IMR-90 (cell line): ENCODE results near the gene HHIPL1. TPM values are rescaled to one million over a fixed set of nuclear protein-coding genes. Genes with fewer than 3 reads are reported as not detected.

Experiments used
- ATAC-seq: fragments of 200-7000 bp; cut with Tn5 transposase; 2 replicates; pipeline ENCODE4 v1.9.1; 2020; ENCODE audit warnings: low read depth, mild to moderate bottlenecking, moderate library complexity
- BruUV-seq: library from RNA; stranded (reverse); fragments of 400-500 nt; replicated peaks from 2 replicates; lab custom pipeline; 2021; lab: Mats Ljungman, UMichigan
- CTCF ChIA-PET: fragments of 300-600 bp; formaldehyde crosslinking; extraction: SDS; loops from one replicate; lab custom pipeline; 2021; ENCODE audit warnings: antibody characterized with exemption; lab: Yijun Ruan, JAX
- POLR2A ChIA-PET: fragments of 300-600 bp; sonication (Branson Sonifier 250); formaldehyde crosslinking; loops from one replicate; lab custom pipeline; 2022; ENCODE audit warnings: antibody characterized with exemption; ENCODE audit not compliant: unreplicated experiment; lab: Charles Lee
- DNase-seq: peaks from one replicate; pipeline ENCODE4 v3.0.0; 2013
- H2AFZ ChIP-seq: replicated peaks from 2 replicates; pipeline ENCODE3; 2013; ENCODE audit warnings: low read length, mild to moderate bottlenecking; ENCODE audit not compliant: poor library complexity
- H2AK5ac ChIP-seq: 2 replicates; pipeline ENCODE4 v1.6.1; 2013; ENCODE audit warnings: low read depth, low read length, inconsistent platforms
- H2AK9ac ChIP-seq: replicated peaks from 2 replicates; pipeline ENCODE3; 2013; ENCODE audit warnings: mild to moderate bottlenecking, low read depth, low read length, moderate library complexity; ENCODE audit not compliant: poor library complexity
- H2BK120ac ChIP-seq: 2 replicates; pipeline ENCODE4 v1.6.1; 2013; ENCODE audit warnings: low read depth, low read length, inconsistent platforms
- H2BK15ac ChIP-seq: 3 replicates; pipeline ENCODE4 v1.6.1; 2013; ENCODE audit warnings: low read depth, low read length, inconsistent platforms
- H2BK20ac ChIP-seq: 2 replicates; pipeline ENCODE4 v1.6.1; 2013; ENCODE audit warnings: low read depth, mild to moderate bottlenecking, inconsistent platforms, low read length, moderate library complexity
- H2BK5ac ChIP-seq: 2 replicates; pipeline ENCODE4 v1.6.1; 2013; ENCODE audit warnings: mild to moderate bottlenecking, low read depth, low read length, inconsistent platforms; ENCODE audit not compliant: poor library complexity, severe bottlenecking
- H3K14ac ChIP-seq: replicated peaks from 2 replicates; pipeline ENCODE4 v1.6.1; 2013; ENCODE audit warnings: low read depth, low read length, inconsistent platforms
- H3K18ac ChIP-seq: 2 replicates; pipeline ENCODE4 v1.6.1; 2013; ENCODE audit warnings: low read depth, low read length, control low read depth
- H3K23ac ChIP-seq: 2 replicates; pipeline ENCODE4 v1.6.1; 2013; ENCODE audit warnings: low read depth, low read length, inconsistent platforms
- H3K27ac ChIP-seq: 2 replicates; pipeline ENCODE4 v1.5.1; 2013; ENCODE audit warnings: mild to moderate bottlenecking, control low read depth, low read length; ENCODE audit not compliant: insufficient read depth
- H3K27me3 ChIP-seq: 2 replicates; pipeline ENCODE4 v1.6.1; 2013; ENCODE audit warnings: low read length; ENCODE audit not compliant: control insufficient read depth, insufficient read depth
- H3K36me3 ChIP-seq: 2 replicates; pipeline ENCODE4 v1.6.1; 2013; ENCODE audit warnings: low read length, mixed read lengths; ENCODE audit not compliant: control insufficient read depth, insufficient read depth
- H3K4ac ChIP-seq: 2 replicates; pipeline ENCODE4 v1.6.1; 2013; ENCODE audit warnings: low read depth, low read length, inconsistent platforms
- H3K4me1 ChIP-seq: 2 replicates; pipeline ENCODE4 v1.6.1; 2013; ENCODE audit warnings: low read length, mixed read lengths; ENCODE audit not compliant: control insufficient read depth, insufficient read depth
- H3K4me2 ChIP-seq: 2 replicates; pipeline ENCODE4 v1.6.1; 2013; ENCODE audit warnings: low read depth, mild to moderate bottlenecking, control low read depth, low read length, moderate library complexity
- H3K4me3 ChIP-seq: 2 replicates; pipeline ENCODE4 v1.5.1; 2013; ENCODE audit warnings: low read depth, mild to moderate bottlenecking, control low read depth, low read length, moderate library complexity; ENCODE audit not compliant: insufficient read depth
- H3K56ac ChIP-seq: 2 replicates; pipeline ENCODE4 v1.6.1; 2013; ENCODE audit warnings: low read length, inconsistent platforms; ENCODE audit not compliant: insufficient read depth; ENCODE audit errors: extremely low read depth
- H3K79me1 ChIP-seq, 2 experiments: 2 replicates each; pipeline ENCODE4 v1.6.1; 2013; ENCODE audit warnings: low read length in 2 of 2, inconsistent platforms in 1 of 2, low read depth in 1 of 2
- H3K9ac ChIP-seq: 2 replicates; pipeline ENCODE4 v1.6.1; 2013; ENCODE audit warnings: low read depth, low read length, control low read depth
- H3K9me1 ChIP-seq: 2 replicates; pipeline ENCODE4 v1.6.1; 2013; ENCODE audit warnings: low read length, inconsistent platforms; ENCODE audit not compliant: insufficient read depth
- H3K9me3 ChIP-seq: 2 replicates; pipeline ENCODE4 v1.6.1; 2013; ENCODE audit warnings: low read length; ENCODE audit not compliant: control insufficient read depth, insufficient read depth
- H4K20me1 ChIP-seq: 2 replicates; pipeline ENCODE4 v1.6.1; 2013; ENCODE audit warnings: low read length, inconsistent platforms; ENCODE audit not compliant: insufficient read depth
- H4K5ac ChIP-seq: 2 replicates; pipeline ENCODE4 v1.6.1; 2013; ENCODE audit warnings: mild to moderate bottlenecking, low read depth, low read length, control low read depth
- H4K8ac ChIP-seq, 2 experiments: 2 replicates each; pipeline ENCODE4 v1.6.1; 2013; ENCODE audit warnings: low read depth in 2 of 2, low read length in 2 of 2, control low read depth in 1 of 2, inconsistent platforms in 1 of 2
- H4K91ac ChIP-seq: 2 replicates; pipeline ENCODE4 v1.6.1; 2013; ENCODE audit warnings: low read depth, low read length, inconsistent platforms; ENCODE audit not compliant: insufficient read depth
- CEBPB ChIP-seq: IDR thresholded peaks from 2 replicates; pipeline ENCODE4 v1.6.1; 2012; ENCODE audit warnings: low read depth, low read length, improper control_type of control experiment
- CHD1 ChIP-seq: IDR thresholded peaks from 2 replicates; pipeline ENCODE4 v1.6.1; 2012; ENCODE audit warnings: low read depth, low read length, improper control_type of control experiment
- MXI1 ChIP-seq: IDR thresholded peaks from 2 replicates; pipeline ENCODE4 v1.6.1; 2012; ENCODE audit warnings: low read depth, mild to moderate bottlenecking, low read length, moderate library complexity, borderline replicate concordance
- POLR2A ChIP-seq: IDR thresholded peaks from 2 replicates; pipeline ENCODE4 v1.6.1; 2012; ENCODE audit warnings: mild to moderate bottlenecking, low read depth, low read length
- RAD21 ChIP-seq: IDR thresholded peaks from 2 replicates; pipeline ENCODE4 v1.6.1; 2012; ENCODE audit warnings: low read length, improper control_type of control experiment
- RFX5 ChIP-seq: IDR thresholded peaks from 2 replicates; pipeline ENCODE4 v1.8.0; 2012; ENCODE audit warnings: low read depth, mild to moderate bottlenecking, low read length, moderate library complexity
- USF2 ChIP-seq: fragments of 150-350 bp; IDR thresholded peaks from 2 replicates; pipeline ENCODE4 v1.6.1; 2017; ENCODE audit warnings: mild to moderate bottlenecking, antibody characterized with exemption, low read length, low read depth
- WGBS, 2 experiments: methylation state at CpG; one replicate each; pipeline versions ENCODE4 v1.1.5 to v1.1.7; 2013; ENCODE audit warnings: missing lambda C conversion rate in 2 of 2; ENCODE audit not compliant: insufficient read length in 1 of 2; ENCODE audit errors: extremely low coverage in 2 of 2; 5-methylcytosine and 5-hydroxymethylcytosine counted together
- dilution Hi-C: fragments of 300-500 bp; cut with HindIII; formaldehyde crosslinking; loops from one replicate; pipeline ENCODE4 v1.14.3; 2018; ENCODE audit warnings: low sequenced_read_pairs; ENCODE audit not compliant: unreplicated experiment
- in situ Hi-C: fragments of 300-500 bp; cut with MboI; formaldehyde crosslinking; loops from 3 replicates; pipeline ENCODE4 v1.14.3; 2019; ENCODE audit warnings: low sequenced_read_pairs, inconsistent platforms, mixed read lengths
- intact Hi-C: fragments of 100-400 bp; cut with micrococcal nuclease; formaldehyde crosslinking; loops from 2 replicates; pipeline ENCODE4 v1.10.0; 2022
- polyA plus RNA-seq, 3 experiments: library from polyadenylated mRNA; depleted of rRNA; stranded (reverse); fragments of >200 nt; gene quantifications; 2 replicates each; pipeline ENCODE4 v1.2.3, GENCODE V29; 2012; ENCODE audit warnings: low replicate concordance in 1 of 3
- total RNA-seq: library from RNA; depleted of rRNA; stranded (reverse); fragments of >200 nt; gene quantifications from 2 replicates; pipeline ENCODE4 v1.2.3, GENCODE V29; 2012

The HHIPL1 gene
- total and polyA plus RNA-seq, 2 of the 4 experiments (the other 2 are of a cell fraction): 0.65 to 0.72 TPM

DNA sequence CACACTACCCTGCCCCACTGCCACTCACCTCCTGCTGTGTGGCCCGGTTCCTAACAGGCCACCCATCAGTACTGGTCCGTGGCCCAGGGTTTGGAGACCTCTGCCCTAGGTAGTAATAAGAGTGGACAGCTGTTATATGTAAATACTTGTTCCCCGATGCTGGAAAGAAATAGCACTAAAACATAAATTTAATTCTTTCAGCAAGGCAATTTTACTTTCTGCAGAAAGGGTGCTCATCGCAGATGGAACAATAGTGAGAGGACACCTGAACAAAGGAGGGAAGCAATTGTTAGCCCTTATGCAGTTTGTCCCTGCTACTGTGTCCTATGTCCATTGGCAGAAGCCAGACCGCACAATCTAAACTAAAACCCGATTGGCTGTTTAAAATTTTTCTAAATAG, 33.3 kb downstream of the HHIPL1 start:
- peaks cover 5% of the 10 kb centered on the region for H3K4me1 ChIP-seq
- in situ Hi-C loops: no loop called here

More for the DNA sequence above, 33.3 kb downstream of the HHIPL1 start:
- Histone ChIP-seq H3K4me2 (no peak overlapping the region), H2BK15ac (no peak overlapping the region), H3K23ac (no peak overlapping the region), H4K91ac (no peak overlapping the region), H3K79me1 (no peaks in the 10 kb centered on the region), H3K4me3 (no peak overlapping the region), H4K20me1 (no peaks in the 10 kb centered on the region), H3K9me3 (peaks cover 18% of the 10 kb centered on the region), H2AFZ (no peak overlapping the region), H3K9ac (no peak overlapping the region), H2BK20ac (no peak overlapping the region), H4K5ac (no peak overlapping the region), H3K14ac (no peak overlapping the region), H3K36me3 (no peaks in the 10 kb centered on the region), H3K56ac (no peak overlapping the region), H2AK5ac (no peak overlapping the region), H3K27me3 (peaks cover 19% of the 10 kb centered on the region), H3K9me1 (no peaks in the 10 kb centered on the region), H3K4ac (no peak overlapping the region), H4K8ac (no peak overlapping the region), H2AK9ac (no peak overlapping the region), H2BK5ac (no peak overlapping the region), H3K18ac (no peak overlapping the region), H2BK120ac (no peak overlapping the region), H3K27ac (no peak overlapping the region)
- BruUV-seq: no TSS peak
- no peak for TF ChIP-seq MXI1
- no peak for TF ChIP-seq USF2
- TF ChIP-seq RFX5: no peak
- TF ChIP-seq CEBPB: no peak
- TF ChIP-seq RAD21: no peak
- TF ChIP-seq CHD1: no peak
- TF ChIP-seq POLR2A: no peak
- WGBS, 2 experiments: no CpG with 5 or more reads among the region's 6 CpGs
- POLR2A ChIA-PET: no interaction called here
- ATAC-seq (no peak), DNase-seq (no peak)
- CTCF ChIA-PET: no interaction called here
- intact Hi-C loops (no loop called here), dilution Hi-C loops (no loop called here)
